Kidney epithelial cell (primary cell): ENCODE results near the gene C4orf50. TPM values are rescaled to one million over a fixed set of nuclear protein-coding genes. Genes with fewer than 3 reads are reported as not detected.

Experiments
- DNase-seq: peaks from one replicate; pipeline ENCODE4 v3.0.0-alpha.2; 2010; ENCODE audit warnings: low read depth
- H3K27me3 ChIP-seq: 2 replicates; pipeline ENCODE4 v1.6.0; 2011; ENCODE audit warnings: low read length; ENCODE audit not compliant: control insufficient read depth, insufficient read depth
- H3K36me3 ChIP-seq: 2 replicates; pipeline ENCODE4 v1.5.1; 2011; ENCODE audit warnings: low read length; ENCODE audit not compliant: control insufficient read depth, insufficient read depth
- H3K4me3 ChIP-seq: 2 replicates; pipeline ENCODE4 v1.5.1; 2011; ENCODE audit warnings: low read depth, mild to moderate bottlenecking, control low read depth, low read length
- CTCF ChIP-seq: IDR thresholded peaks from 2 replicates; pipeline ENCODE4 v1.5.1; 2011; ENCODE audit warnings: mild to moderate bottlenecking, moderate library complexity, low read length, control low read depth, inconsistent platforms; ENCODE audit not compliant: insufficient read depth, poor library complexity, severe bottlenecking
- total RNA-seq: library from RNA; depleted of rRNA; stranded (reverse); fragments of >200 nt; gene quantifications from 2 replicates; pipeline ENCODE4 v1.2.3, GENCODE V29; 2015

The C4orf50 gene
- total RNA-seq, 1 donor from 2014 or later, result not detected

GRCh38 chr4:6032249-6033244 is 14.3 kb upstream of the C4orf50 start:
- H3K27me3 ChIP-seq, result no peaks in the 10 kb centered on the region
- H3K36me3 ChIP-seq, result no peaks in the 10 kb centered on the region
- no peak for DNase-seq
- no peak for TF ChIP-seq CTCF
- H3K4me3 ChIP-seq, result no peak overlapping the region

- no peak for TF ChIP-seq CTCF
These were observed 13.6 kb upstream of the C4orf50 start for GRCh38 chr4:6031846-6032245.

GRCh38 chr4:6030679-6031078 is 12.4 kb upstream of the C4orf50 start:
- H3K36me3 ChIP-seq, result no peaks in the 10 kb centered on the region
- H3K27me3 ChIP-seq, result no peaks in the 10 kb centered on the region
- TF ChIP-seq CTCF, result no peak
- H3K4me3 ChIP-seq, result no peak overlapping the region
- no peak for DNase-seq

More at GRCh38 chr4:6031846-6032245, 13.6 kb upstream of the C4orf50 start:
- no peak overlapping the region for H3K4me3 ChIP-seq
- no peak for DNase-seq
- H3K36me3 ChIP-seq, result no peaks in the 10 kb centered on the region
- no peaks in the 10 kb centered on the region for H3K27me3 ChIP-seq

- no peak overlapping the region for H3K4me3 ChIP-seq
- TF ChIP-seq CTCF, result no peak
- H3K36me3 ChIP-seq, result no peaks in the 10 kb centered on the region
- no peaks in the 10 kb centered on the region for H3K27me3 ChIP-seq
- DNase-seq, result no peak
These were observed 11.0 kb upstream of the C4orf50 start for GRCh38 chr4:6029254-6029653.

- DNase-seq, result no peak
- no peak for TF ChIP-seq CTCF
- H3K27me3 ChIP-seq, result no peaks in the 10 kb centered on the region
- no peak overlapping the region for H3K4me3 ChIP-seq
- H3K36me3 ChIP-seq, result no peaks in the 10 kb centered on the region
These were observed 9.9 kb upstream of the C4orf50 start for GRCh38 chr4:6028168-6028567.
